ENCODE results near the gene ANKRD29. TPM values are rescaled to one million over a fixed set of nuclear protein-coding genes. Genes with fewer than 3 reads are reported as not detected.
"Not testable (repeated sequence)": the region's sequence is repeated elsewhere in the genome, so short reads cannot be mapped to it uniquely, and the experiment has no call there.

The ANKRD29 gene
- total RNA-seq, 2 donors from 2014 or later = not detected

DNA sequence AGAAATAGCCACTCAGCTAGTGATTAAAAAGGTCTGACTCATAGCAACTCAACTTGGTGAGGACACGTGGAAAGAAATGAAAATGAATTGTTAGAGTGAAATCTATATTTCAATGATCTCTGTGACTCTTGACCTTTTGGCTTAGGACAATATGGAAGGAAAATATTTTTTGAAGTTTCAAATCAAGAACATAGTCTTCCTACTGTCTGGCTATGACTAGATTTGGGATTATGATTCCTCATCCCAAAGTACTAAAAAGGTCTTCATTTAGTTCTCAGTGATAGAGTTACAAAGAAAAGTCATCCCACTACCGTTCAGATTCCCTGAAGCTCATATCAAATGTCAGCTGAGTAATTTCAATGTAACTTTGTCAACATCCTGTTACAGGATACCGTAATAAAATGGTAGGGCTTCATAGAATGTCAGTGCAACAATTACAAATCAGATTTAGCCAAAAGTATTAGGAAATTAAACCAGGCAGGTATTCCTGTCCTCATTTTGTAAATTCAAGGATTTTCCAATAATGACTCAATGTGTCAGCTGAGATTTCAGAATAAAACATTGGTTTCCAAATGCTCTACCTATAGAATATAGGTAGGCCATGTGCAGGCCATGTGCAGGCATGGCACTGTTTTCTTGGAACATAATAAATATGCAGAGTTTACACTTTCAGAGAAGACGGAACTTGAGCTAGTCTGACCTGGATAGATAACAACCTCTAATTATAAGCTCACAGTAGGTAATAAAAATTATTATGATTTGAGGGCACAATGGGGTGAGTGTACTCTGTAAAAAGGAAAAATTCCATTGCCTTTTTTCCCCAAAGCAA lies 36.0 kb downstream of the ANKRD29 start:
- Mint-ChIP-seq H3K27ac (no peak overlapping the region), H3K4me1 (no peaks in the 10 kb centered on the region), H3K9me3 (no peaks in the 10 kb centered on the region), H3K27me3 (peaks cover 8% of the 10 kb centered on the region), H3K4me3 (no peak overlapping the region), H3K36me3 (ENCODE audit: low read depth) (no peaks in the 10 kb centered on the region)
- ATAC-seq (replicated peaks) = no peak

DNA sequence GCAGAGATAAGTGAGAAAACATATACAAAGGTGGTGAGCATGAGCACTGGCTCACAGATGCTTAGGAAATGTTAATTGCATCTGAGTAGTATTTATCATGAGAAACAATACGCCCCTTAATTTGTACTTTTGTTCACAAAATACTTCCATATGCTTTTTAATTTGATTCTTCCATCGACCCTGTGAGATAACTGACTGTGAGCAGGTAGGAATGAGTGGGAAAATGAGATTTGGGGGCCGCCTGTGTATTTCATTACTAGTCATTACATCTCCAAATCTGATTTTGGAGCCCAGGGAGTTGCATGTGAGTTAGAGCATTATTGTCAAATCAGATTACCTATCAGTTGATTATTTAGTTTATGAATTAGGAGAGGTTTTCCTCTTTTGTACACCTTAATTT lies 39.7 kb downstream of the ANKRD29 start:
- H3K4me1 Mint-ChIP-seq = no peaks in the 10 kb centered on the region
- H3K27me3 Mint-ChIP-seq = peaks cover 32% of the 10 kb centered on the region
- H3K9me3 Mint-ChIP-seq = no peaks in the 10 kb centered on the region
- H3K36me3 Mint-ChIP-seq (ENCODE audit: low read depth) = no peaks in the 10 kb centered on the region
- H3K4me3 Mint-ChIP-seq = no peak overlapping the region
- ATAC-seq (replicated peaks) = no peak
- no peak overlapping the region for H3K27ac Mint-ChIP-seq

DNA sequence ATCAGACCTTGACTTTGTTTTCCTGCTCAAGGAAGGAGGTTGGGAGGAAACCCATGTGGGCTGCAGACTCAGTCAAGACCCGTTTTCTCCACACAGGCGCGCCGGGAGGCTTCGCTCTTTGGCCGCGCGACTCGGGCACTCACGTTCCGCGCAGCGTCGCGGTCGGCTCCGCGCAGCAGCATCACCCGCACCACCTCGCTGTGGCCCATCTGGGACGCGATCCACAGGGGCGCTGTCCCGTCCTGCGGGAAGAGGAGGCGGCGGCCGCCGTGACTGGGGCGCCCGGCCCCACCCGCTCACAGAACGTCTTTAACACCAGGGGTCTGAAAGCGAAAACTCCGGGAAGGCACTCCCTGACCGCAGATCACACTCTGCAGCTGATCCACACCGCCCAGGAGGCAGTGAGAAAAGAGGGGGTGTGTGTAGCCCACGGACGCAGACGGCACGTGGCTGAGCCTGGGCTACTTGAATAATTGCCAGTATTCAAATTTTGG lies 43.3 kb downstream of the ANKRD29 start:
- no peaks in the 10 kb centered on the region for H3K9me3 Mint-ChIP-seq
- H3K4me1 Mint-ChIP-seq = no peaks in the 10 kb centered on the region
- H3K4me3 Mint-ChIP-seq = peak overlapping the region; percentile 47
- H3K27ac Mint-ChIP-seq = no peak overlapping the region
- H3K27me3 Mint-ChIP-seq = peaks cover 35% of the 10 kb centered on the region
- H3K36me3 Mint-ChIP-seq (ENCODE audit: low read depth) = no peaks in the 10 kb centered on the region
- peak; percentile 37 for ATAC-seq (replicated peaks)

DNA sequence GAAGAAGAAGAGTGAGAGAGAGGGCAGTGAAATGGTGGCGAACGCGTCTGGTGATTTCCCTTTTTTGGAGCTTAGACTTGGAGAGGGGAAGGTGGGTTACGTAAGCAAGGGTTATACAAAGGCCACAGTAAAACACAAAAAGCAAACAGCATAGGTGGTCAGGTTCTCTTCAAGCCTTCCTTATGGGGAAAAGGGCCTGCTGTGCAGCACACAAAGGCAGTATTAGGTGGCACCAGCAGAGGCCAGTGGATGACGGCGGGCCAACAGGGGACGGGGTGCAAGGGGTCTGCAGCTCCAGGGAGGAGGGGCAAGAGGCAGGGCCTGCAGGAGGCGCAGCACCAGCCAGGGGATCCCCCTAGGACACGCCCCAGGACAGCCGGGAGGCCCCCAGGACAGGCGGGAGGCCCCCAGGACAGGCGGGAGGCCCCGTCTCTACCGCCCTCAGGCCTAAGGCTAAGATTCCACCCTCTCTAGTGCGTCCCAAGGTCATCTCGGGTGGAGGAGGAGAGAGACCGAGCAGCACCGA lies 43.8 kb downstream of the ANKRD29 start:
- Mint-ChIP-seq H3K36me3 (ENCODE audit: low read depth) (no peaks in the 10 kb centered on the region), H3K4me3 (peak overlapping the region; percentile 47), H3K4me1 (no peaks in the 10 kb centered on the region), H3K9me3 (no peaks in the 10 kb centered on the region), H3K27me3 (peaks cover 35% of the 10 kb centered on the region), H3K27ac (no peak overlapping the region)
- peak; percentile 26 for ATAC-seq (replicated peaks)

DNA sequence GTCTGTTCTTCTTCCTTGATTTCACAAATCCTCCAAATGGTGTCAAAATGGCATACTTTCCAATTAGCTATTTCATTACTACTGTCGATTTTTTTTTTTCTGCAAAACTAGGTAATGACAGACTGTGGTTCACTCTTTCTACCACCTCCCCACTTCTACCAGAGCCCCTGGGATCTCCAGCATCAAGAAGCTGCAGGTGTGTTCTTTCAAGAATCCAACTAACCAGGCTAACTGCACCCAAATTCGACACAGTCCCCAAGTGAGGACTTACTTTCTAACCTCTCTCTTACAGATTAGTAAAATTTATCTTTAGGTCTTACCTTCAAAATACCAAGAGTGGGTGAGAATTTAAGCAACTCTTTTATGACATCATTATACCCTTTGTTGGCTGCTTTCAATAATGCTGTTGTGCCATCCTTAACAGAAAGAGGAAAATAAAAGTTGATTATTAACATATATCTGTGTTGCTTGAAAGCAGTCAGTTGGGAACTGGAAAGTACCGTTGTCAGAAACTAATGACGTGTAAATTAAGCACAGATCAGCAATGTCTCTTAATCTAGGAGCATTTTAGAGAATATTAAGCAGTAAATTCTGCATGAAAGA lies 45.2 kb downstream of the ANKRD29 start:
- Mint-ChIP-seq H3K9me3 (no peaks in the 10 kb centered on the region), H3K27me3 (peaks cover 35% of the 10 kb centered on the region), H3K36me3 (ENCODE audit: low read depth) (no peaks in the 10 kb centered on the region), H3K27ac (no peak overlapping the region), H3K4me3 (no peak overlapping the region), H3K4me1 (no peaks in the 10 kb centered on the region)
- ATAC-seq (replicated peaks) = no peak

DNA sequence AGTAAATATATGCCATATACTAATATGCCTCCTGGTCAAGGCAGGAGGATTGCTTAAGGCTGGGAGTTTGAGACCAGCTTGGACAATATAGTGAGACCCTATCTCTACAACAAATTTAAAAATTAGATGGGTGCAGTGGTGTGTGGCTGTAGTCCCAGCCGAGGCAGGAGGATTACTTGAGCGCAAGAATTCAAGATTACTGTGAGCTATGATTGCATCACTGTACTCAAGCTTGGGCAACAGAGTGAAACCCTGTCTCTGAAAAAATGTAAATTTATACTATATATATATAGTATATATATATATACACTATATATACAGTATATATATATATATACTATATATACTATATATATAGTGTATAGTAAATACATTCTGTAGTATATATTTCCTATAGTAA lies 46.5 kb downstream of the ANKRD29 start:
- Mint-ChIP-seq H3K27me3 (peaks cover 26% of the 10 kb centered on the region), H3K4me3 (no peak overlapping the region), H3K36me3 (ENCODE audit: low read depth) (no peaks in the 10 kb centered on the region), H3K9me3 (no peaks in the 10 kb centered on the region), H3K4me1 (no peaks in the 10 kb centered on the region), H3K27ac (no peak overlapping the region)
- no peak for ATAC-seq (replicated peaks)

DNA sequence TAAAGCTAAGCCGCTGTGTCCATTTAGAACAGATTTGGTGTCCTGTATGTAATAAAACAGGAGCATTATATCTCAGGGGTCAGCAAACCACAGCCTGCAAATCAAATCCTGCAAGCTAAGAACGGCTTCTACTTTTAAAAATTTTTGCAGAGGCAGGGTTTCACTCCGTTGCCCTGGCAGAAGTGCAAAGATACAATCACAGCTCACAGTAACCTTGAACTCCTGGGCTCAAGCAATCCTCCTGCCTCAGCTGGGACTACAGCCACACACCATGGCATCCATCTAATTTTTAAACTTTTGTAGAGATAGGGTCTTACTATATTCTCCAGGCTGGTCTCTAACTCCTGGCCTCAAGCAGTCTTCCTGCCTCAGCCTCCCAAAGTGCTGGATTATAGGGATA lies 47.8 kb downstream of the ANKRD29 start:
- H3K4me3 Mint-ChIP-seq = no peak overlapping the region
- H3K4me1 Mint-ChIP-seq = no peaks in the 10 kb centered on the region
- ATAC-seq (replicated peaks) = no peak
- H3K27me3 Mint-ChIP-seq = peaks cover 12% of the 10 kb centered on the region
- no peaks in the 10 kb centered on the region for H3K36me3 Mint-ChIP-seq (ENCODE audit: low read depth)
- H3K27ac Mint-ChIP-seq = no peak overlapping the region
- no peaks in the 10 kb centered on the region for H3K9me3 Mint-ChIP-seq

DNA sequence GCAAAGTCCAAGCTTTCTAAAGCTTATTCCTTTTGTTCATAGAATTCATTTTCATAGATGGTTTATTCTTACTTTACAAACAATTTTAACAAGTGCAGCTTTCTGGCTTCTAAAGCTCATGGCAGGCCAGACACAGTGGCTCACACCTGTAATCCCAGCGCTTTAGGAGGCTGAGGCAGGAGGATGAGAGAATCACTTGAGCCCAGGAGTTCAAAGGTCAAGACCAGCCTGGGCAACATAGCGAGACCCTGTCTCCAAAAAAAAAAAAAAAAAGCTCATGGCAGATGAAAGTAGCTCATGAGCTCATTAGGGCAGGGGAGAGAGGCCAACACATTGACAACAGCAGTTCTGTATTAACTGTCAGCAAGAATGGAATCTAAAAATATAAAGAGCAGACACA lies 48.3 kb downstream of the ANKRD29 start:
- H3K4me3 Mint-ChIP-seq = no peak overlapping the region
- H3K9me3 Mint-ChIP-seq = no peaks in the 10 kb centered on the region
- no peak for ATAC-seq (replicated peaks)
- H3K36me3 Mint-ChIP-seq (ENCODE audit: low read depth) = no peaks in the 10 kb centered on the region
- peaks cover 10% of the 10 kb centered on the region for H3K27me3 Mint-ChIP-seq
- H3K4me1 Mint-ChIP-seq = no peaks in the 10 kb centered on the region
- H3K27ac Mint-ChIP-seq = no peak overlapping the region

DNA sequence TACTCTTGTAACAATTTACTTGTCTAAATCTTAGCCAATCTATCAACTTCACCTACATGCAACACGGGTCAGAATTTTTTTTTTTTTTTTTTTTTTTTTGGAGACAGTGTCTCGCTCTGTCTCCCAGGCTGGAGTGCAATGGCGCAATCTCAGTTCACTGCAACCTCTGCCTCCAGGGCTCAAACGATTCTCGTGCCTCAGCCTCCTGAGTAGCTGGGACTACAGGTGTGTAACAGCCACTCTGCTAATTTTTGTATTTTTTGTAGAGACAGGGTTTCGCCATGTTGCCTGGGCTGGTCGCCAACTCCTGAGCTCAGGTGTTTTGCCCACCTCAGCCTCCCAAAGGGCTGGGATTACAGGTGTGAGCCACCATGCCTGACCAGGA lies 49.6 kb downstream of the ANKRD29 start:
- H3K27ac Mint-ChIP-seq; ATAC-seq (replicated peaks); H3K4me1 Mint-ChIP-seq; H3K36me3 Mint-ChIP-seq (ENCODE audit: low read depth); H3K9me3 Mint-ChIP-seq; H3K27me3 Mint-ChIP-seq; H3K4me3 Mint-ChIP-seq: not testable (repeated sequence)

DNA sequence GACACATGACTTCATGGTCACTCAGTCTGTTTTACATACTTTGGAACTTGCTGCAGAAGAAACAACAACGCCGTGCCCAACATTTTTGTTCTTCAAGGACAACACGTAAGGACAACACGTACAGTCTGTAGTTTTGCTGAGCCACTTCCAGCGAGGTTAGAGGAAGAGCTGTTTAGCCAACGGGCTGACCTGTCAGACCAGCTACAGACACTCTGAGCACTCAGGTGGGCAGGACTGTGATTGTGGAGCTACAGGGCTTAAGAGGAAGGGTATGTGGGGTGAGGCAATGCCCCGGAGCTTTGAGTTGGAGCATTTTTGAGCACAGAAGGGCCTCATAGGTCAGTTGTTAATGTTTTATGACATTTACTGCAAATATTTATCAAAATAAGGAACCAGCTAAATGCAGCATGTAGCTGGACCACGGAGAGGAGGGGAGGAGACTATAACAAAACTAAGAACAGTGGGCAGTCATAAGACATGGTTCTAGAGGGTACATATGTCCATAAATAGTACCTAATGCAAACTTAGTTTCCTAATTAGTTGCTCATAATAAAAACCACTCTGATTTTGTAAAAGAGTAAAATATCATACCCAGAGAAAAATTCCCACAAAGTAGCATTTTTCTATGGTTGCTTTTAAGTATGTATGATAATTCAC lies 50.1 kb downstream of the ANKRD29 start:
- no peak for ATAC-seq (replicated peaks)
- no peaks in the 10 kb centered on the region for H3K4me1 Mint-ChIP-seq
- H3K27me3 Mint-ChIP-seq = peaks cover 4% of the 10 kb centered on the region
- no peaks in the 10 kb centered on the region for H3K36me3 Mint-ChIP-seq (ENCODE audit: low read depth)
- no peak overlapping the region for H3K4me3 Mint-ChIP-seq
- no peak overlapping the region for H3K27ac Mint-ChIP-seq
- H3K9me3 Mint-ChIP-seq = no peaks in the 10 kb centered on the region

DNA sequence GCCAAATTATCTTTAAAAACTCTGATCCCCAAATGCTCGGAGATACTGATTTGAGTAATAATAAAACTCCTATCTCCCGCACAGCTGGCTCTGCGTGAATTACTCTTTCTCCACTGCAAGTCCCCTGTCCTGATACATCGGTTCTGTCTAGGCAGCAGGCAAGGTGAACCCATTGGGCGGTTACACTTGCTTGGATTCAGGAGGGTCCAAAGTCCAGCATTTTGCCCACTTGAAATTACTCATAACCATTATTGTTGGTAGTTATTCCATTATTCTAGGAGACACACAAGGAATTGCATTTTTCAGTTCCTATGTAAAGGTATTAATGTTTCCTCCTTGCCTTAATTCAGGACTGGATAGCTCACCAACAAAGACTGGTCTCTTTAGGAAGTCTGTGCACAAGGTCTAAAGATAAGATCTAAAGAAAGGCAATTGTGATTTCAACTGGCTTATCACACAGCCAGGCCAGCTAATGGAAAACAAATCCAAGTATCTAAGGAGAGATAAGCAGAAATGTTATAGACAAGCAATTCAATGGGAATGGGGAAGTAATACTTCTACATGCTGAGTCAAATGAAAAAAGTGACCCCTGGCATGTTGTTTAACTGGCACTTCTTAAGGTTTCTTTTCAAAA lies 53.2 kb downstream of the ANKRD29 start:
- no peak for ATAC-seq (replicated peaks)

DNA sequence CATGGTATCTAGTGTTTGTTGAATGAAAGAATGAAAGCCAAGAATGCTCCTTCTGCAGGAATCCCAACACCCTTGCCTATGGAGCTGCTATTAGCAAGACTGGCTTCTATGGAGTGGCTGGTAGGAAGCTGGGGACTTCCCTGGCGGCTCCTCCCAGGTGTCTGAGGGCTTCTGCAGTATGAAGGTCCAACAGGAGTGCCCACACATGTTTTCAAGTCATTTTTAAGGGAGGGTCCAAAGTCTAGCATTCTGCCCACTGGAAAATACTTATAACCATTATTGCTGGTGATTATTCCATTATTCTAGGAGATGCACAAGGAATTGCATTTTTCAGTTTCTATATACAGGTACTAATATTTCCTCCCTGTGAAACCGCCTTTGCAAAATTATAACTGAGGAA lies 54.5 kb downstream of the ANKRD29 start:
- Mint-ChIP-seq H3K4me1 (no peaks in the 10 kb centered on the region), H3K9me3 (no peaks in the 10 kb centered on the region), H3K27me3 (peaks cover 4% of the 10 kb centered on the region), H3K36me3 (ENCODE audit: low read depth) (no peaks in the 10 kb centered on the region), H3K27ac (no peak overlapping the region), H3K4me3 (no peak overlapping the region)
- ATAC-seq (replicated peaks) = no peak

More for the DNA sequence above, 53.2 kb downstream of the ANKRD29 start:
- no peaks in the 10 kb centered on the region for H3K36me3 Mint-ChIP-seq (ENCODE audit: low read depth)
- no peak overlapping the region for H3K27ac Mint-ChIP-seq
- H3K9me3 Mint-ChIP-seq = no peaks in the 10 kb centered on the region
- H3K4me1 Mint-ChIP-seq = no peaks in the 10 kb centered on the region
- H3K4me3 Mint-ChIP-seq = no peak overlapping the region
- H3K27me3 Mint-ChIP-seq = peaks cover 4% of the 10 kb centered on the region

DNA sequence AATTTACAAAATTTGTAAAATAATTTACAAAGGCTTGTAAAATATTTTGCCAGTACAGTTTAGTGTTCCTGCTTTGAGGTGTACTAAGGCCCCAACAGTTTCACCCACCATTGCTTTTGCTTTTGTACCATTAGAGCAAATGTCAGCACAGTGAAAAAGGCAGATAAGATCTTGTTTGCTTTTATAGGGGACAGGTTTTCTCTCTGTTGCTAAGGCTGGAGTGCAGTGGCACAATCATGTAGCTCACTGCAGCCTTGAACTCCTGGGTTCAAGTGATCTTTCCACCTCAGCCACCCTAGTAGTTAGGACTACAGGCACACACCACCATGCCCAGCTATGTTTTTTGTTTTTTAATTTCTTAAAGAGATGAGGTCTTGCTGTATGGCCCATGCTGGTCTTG lies 56.8 kb downstream of the ANKRD29 start:
- no peak for ATAC-seq (replicated peaks)
- no peak overlapping the region for H3K4me3 Mint-ChIP-seq
- H3K9me3 Mint-ChIP-seq = no peaks in the 10 kb centered on the region
- H3K27me3 Mint-ChIP-seq = peaks cover 4% of the 10 kb centered on the region
- no peaks in the 10 kb centered on the region for H3K36me3 Mint-ChIP-seq (ENCODE audit: low read depth)
- H3K4me1 Mint-ChIP-seq = no peaks in the 10 kb centered on the region
- no peak overlapping the region for H3K27ac Mint-ChIP-seq

DNA sequence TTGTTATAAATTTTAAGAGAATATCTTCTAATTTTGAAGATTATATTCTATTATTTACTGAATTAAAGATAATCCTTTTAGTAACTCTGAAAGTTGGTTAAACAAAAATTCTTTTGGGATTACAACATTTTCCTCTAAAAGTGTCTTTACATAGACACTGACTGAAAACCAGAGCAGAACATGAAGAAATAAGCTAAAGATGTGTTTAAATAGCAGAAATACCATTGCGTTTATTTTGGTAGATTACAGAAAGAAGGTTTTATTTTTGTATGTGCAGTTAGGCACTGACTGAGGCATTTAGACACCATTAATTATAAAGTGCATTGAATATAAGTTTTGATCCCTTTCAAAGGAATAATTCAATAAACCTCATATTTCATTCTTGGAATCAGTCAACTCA lies 62.9 kb downstream of the ANKRD29 start:
- Mint-ChIP-seq H3K36me3 (ENCODE audit: low read depth) (no peaks in the 10 kb centered on the region), H3K27me3 (no peaks in the 10 kb centered on the region)
- no peak for ATAC-seq (replicated peaks)

More for the DNA sequence above, 62.9 kb downstream of the ANKRD29 start:
- no peak overlapping the region for H3K27ac Mint-ChIP-seq
- H3K9me3 Mint-ChIP-seq = no peaks in the 10 kb centered on the region
- H3K4me1 Mint-ChIP-seq = no peaks in the 10 kb centered on the region
- H3K4me3 Mint-ChIP-seq = no peak overlapping the region
